Neuronal stem cell (in vitro differentiated cells): Measurements from ENCODE around the gene CDKL4.

Source experiments
- DNase-seq: peaks from one replicate; pipeline ENCODE4 v3.0.0-alpha.2; 2013; ENCODE audit warnings: low spot score
- H2AFZ ChIP-seq: one replicate; pipeline ENCODE4 v1.6.1; 2013; ENCODE audit warnings: mild to moderate bottlenecking, low read length, inconsistent platforms
- H2AK5ac ChIP-seq: 2 replicates; pipeline ENCODE4 v1.6.1; 2013; ENCODE audit warnings: low read depth, mild to moderate bottlenecking, inconsistent platforms, low read length, moderate library complexity, mixed read lengths
- H2BK120ac ChIP-seq: 2 replicates; pipeline ENCODE4 v1.6.1; 2013; ENCODE audit warnings: low read depth, mild to moderate bottlenecking, inconsistent platforms, low read length, moderate library complexity, mixed read lengths
- H2BK12ac ChIP-seq: one replicate; pipeline ENCODE4 v1.6.1; 2013; ENCODE audit warnings: low read length, inconsistent platforms
- H2BK15ac ChIP-seq: 2 replicates; pipeline ENCODE4 v1.6.1; 2013; ENCODE audit warnings: mild to moderate bottlenecking, low read length, inconsistent platforms, mixed read lengths
- H2BK5ac ChIP-seq: one replicate; pipeline ENCODE4 v1.6.1; 2013; ENCODE audit warnings: inconsistent platforms, mild to moderate bottlenecking, low read length, moderate library complexity
- H3K14ac ChIP-seq: one replicate; pipeline ENCODE4 v1.6.1; 2013; ENCODE audit warnings: low read length, inconsistent platforms
- H3K18ac ChIP-seq: 2 replicates; pipeline ENCODE4 v1.6.1; 2013; ENCODE audit warnings: low read length, inconsistent platforms
- H3K23ac ChIP-seq: 2 replicates; pipeline ENCODE4 v1.6.1; 2013; ENCODE audit warnings: low read depth, mild to moderate bottlenecking, mixed read lengths, low read length, inconsistent platforms; ENCODE audit not compliant: poor library complexity
- H3K27ac ChIP-seq: replicated peaks from 3 replicates; pipeline ENCODE4 v1.5.1; 2013; ENCODE audit warnings: low read length, inconsistent platforms
- H3K27me3 ChIP-seq, 3 experiments: 2 replicates each; pipeline ENCODE4 v1.6.1; 2013; ENCODE audit warnings: low read length in 3 of 3, mild to moderate bottlenecking in 2 of 3, inconsistent platforms in 1 of 3, low read depth in 1 of 3, mixed read lengths in 1 of 3, moderate library complexity in 1 of 3; ENCODE audit not compliant: control insufficient read depth in 3 of 3, insufficient read depth in 3 of 3
- H3K36me3 ChIP-seq, 2 donors: replicated peaks in 1 of 2; 2 replicates each; pipeline ENCODE4 v1.6.1; 2013; ENCODE audit warnings: low read length in 2 of 2; ENCODE audit not compliant: control insufficient read depth in 2 of 2, insufficient read depth in 2 of 2
- H3K4ac ChIP-seq: 2 replicates; pipeline ENCODE4 v1.6.1; 2013; ENCODE audit warnings: inconsistent platforms, mild to moderate bottlenecking, low read length, moderate library complexity
- H3K4me1 ChIP-seq, 2 donors: 1 replicate in 1 of 2; 2 replicates in 1 of 2; pipeline ENCODE4 v1.6.1; 2013; ENCODE audit warnings: low read length in 2 of 2, low read depth in 1 of 2; ENCODE audit not compliant: control insufficient read depth in 2 of 2, insufficient read depth in 1 of 2
- H3K4me2 ChIP-seq: one replicate; pipeline ENCODE4 v1.6.1; 2013; ENCODE audit warnings: mild to moderate bottlenecking, low read length, inconsistent platforms; ENCODE audit not compliant: insufficient read depth, poor library complexity, severe bottlenecking
- H3K4me3 ChIP-seq, 2 donors: 2 replicates each; pipeline ENCODE4 v1.5.1; 2013; ENCODE audit warnings: low read length in 2 of 2, mild to moderate bottlenecking in 2 of 2, inconsistent platforms in 1 of 2, moderate library complexity in 1 of 2
- H3K79me1 ChIP-seq: one replicate; pipeline ENCODE4 v1.6.1; 2013; ENCODE audit warnings: low read depth, mild to moderate bottlenecking, inconsistent platforms, low read length, moderate library complexity
- H3K9ac ChIP-seq: one replicate; pipeline ENCODE4 v1.6.1; 2013; ENCODE audit warnings: mild to moderate bottlenecking, low read depth, low read length, inconsistent platforms; ENCODE audit not compliant: poor library complexity
- H3K9me3 ChIP-seq, 2 donors: replicated peaks in 1 of 2; 2 replicates each; pipeline versions ENCODE3 to v1.6.1; 2013; ENCODE audit warnings: low read length in 2 of 2, mild to moderate bottlenecking in 2 of 2, inconsistent platforms in 1 of 2, low read depth in 1 of 2, mixed read lengths in 1 of 2, moderate library complexity in 1 of 2; ENCODE audit not compliant: control insufficient read depth in 2 of 2, insufficient read depth in 1 of 2
- H4K8ac ChIP-seq: one replicate; pipeline ENCODE4 v1.6.1; 2013; ENCODE audit warnings: low read depth, mild to moderate bottlenecking, inconsistent platforms, low read length, moderate library complexity
- H4K91ac ChIP-seq: one replicate; pipeline ENCODE4 v1.6.1; 2013; ENCODE audit warnings: low read length, low read depth, mild to moderate bottlenecking, inconsistent platforms; ENCODE audit not compliant: poor library complexity
- WGBS, 2 donors: extraction: QIAGEN DNeasy Blood & Tissue Kit; methylation state at CpG; one replicate each; pipeline ENCODE4 v1.1.7; 2013; ENCODE audit warnings: missing lambda C conversion rate in 2 of 2, mixed read lengths in 1 of 2; ENCODE audit not compliant: insufficient read length in 2 of 2, insufficient replicate concordance in 1 of 2; ENCODE audit errors: extremely low coverage in 2 of 2; 5-methylcytosine and 5-hydroxymethylcytosine counted together

The CDKL4 gene

DNA sequence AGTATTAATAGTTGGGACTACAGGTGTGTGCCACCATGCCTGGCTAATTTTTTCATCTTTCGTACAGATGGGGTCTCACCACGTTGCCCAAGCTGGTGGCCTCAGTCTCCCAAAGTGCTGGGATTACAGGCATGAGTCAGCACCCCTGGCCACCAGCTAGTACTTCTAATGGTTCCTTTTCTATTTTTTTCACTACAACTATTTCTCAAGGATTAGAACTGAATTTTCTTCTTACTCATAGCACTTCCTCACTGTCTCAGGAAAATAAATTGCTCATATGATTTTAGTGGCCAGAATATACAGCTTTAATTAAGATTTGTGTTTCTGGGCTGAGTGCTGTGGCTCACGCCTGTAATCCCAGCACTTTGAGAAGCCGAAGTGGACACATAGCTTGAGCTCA, 79.7 kb downstream of the CDKL4 start:
- no peak overlapping the region for H4K8ac ChIP-seq
- H3K36me3 ChIP-seq = no peaks in the 10 kb centered on the region
- H3K9me3 ChIP-seq = no peaks in the 10 kb centered on the region
- no peak overlapping the region for H2BK5ac ChIP-seq
- H3K18ac ChIP-seq = no peak overlapping the region
- H3K79me1 ChIP-seq = no peaks in the 10 kb centered on the region
- no peak for DNase-seq
- H3K27me3 ChIP-seq = peaks cover 0 to 2% (median 0%) of the 10 kb centered on the region in 3 experiments
- no peak overlapping the region for H2BK15ac ChIP-seq
- no peak overlapping the region for H3K4ac ChIP-seq
- no peak overlapping the region for H4K91ac ChIP-seq
- H2BK12ac ChIP-seq = no peak overlapping the region
- no peak overlapping the region for H2AK5ac ChIP-seq
- H3K9ac ChIP-seq = no peak overlapping the region
- H3K4me3 ChIP-seq = no peak overlapping the region
- WGBS, 2 donors = no CpG with 5 or more reads among the region's 4 CpGs
- no peak overlapping the region for H3K23ac ChIP-seq
- no peak overlapping the region for H3K4me2 ChIP-seq
- no peak overlapping the region for H2BK120ac ChIP-seq
- no peak overlapping the region for H3K14ac ChIP-seq
- H3K4me1 ChIP-seq = no peaks in the 10 kb centered on the region
- H3K27ac ChIP-seq = no peak overlapping the region
- no peak overlapping the region for H2AFZ ChIP-seq

DNA sequence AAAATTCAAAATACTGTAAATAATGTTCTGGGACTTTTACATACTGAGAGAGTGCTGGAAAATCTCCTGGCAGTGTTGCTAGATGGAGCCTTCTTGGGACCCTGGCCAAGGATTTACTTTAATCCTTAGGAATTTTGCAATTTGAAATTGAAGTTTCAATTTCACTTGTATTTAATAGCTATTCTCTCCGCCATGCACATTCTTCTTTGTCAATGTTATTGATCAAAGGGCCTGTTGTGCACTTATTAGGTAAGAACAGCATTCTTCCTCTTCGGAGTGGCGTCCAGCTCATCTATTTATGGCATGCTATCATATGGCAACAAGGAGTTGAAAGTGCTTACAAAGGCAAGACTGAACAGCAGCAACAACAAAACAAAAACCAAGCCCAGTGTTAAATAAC, 82.8 kb downstream of the CDKL4 start:
- Histone ChIP-seq H3K36me3 (no peaks in the 10 kb centered on the region), H3K4me1 (no peaks in the 10 kb centered on the region), H3K4ac (no peak overlapping the region), H3K23ac (no peak overlapping the region), H2BK12ac (no peak overlapping the region), H3K79me1 (no peaks in the 10 kb centered on the region), H2BK120ac (no peak overlapping the region), H4K91ac (no peak overlapping the region), H2BK5ac (no peak overlapping the region), H3K9me3 (no peaks in the 10 kb centered on the region), H2AFZ (no peak overlapping the region), H3K9ac (no peak overlapping the region), H3K18ac (no peak overlapping the region), H3K27me3 (no peaks in the 10 kb centered on the region), H3K4me2 (no peak overlapping the region), H3K27ac (no peak overlapping the region), H2AK5ac (no peak overlapping the region), H2BK15ac (no peak overlapping the region), H3K4me3 (no peak overlapping the region), H3K14ac (no peak overlapping the region), H4K8ac (no peak overlapping the region)
- WGBS, 2 donors = no CpG with 5 or more reads among the region's 3 CpGs
- no peak for DNase-seq

DNA sequence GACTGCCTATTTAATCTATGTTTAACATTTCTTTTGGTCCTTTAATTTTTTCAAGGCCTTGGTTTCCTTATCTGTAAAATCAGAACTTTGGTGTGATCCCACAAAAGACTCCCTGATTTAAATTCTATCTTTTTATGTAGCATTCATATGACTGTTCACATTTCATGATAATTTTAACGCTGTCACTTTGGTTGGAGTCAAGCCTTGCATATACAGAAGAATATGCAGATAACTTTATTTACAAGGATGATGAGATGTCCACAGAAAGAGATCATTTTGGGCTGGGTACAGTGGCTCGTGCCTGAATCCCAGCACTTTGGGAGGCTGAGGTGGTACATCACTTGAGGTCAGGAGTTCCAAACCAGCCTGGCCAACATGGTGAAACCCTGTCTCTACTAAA, 84.5 kb downstream of the CDKL4 start:
- Histone ChIP-seq H3K36me3 (no peaks in the 10 kb centered on the region), H2AK5ac (no peak overlapping the region), H3K18ac (no peak overlapping the region), H2BK12ac (no peak overlapping the region), H3K9me3 (no peaks in the 10 kb centered on the region), H3K9ac (no peak overlapping the region), H3K23ac (no peak overlapping the region), H3K4me1 (no peaks in the 10 kb centered on the region), H3K14ac (no peak overlapping the region), H4K8ac (no peak overlapping the region), H3K27ac (no peak overlapping the region), H2BK5ac (no peak overlapping the region), H2BK15ac (no peak overlapping the region), H3K27me3 (no peaks in the 10 kb centered on the region), H3K4ac (no peak overlapping the region), H3K79me1 (no peaks in the 10 kb centered on the region), H3K4me3 (no peak overlapping the region), H3K4me2 (no peak overlapping the region), H2BK120ac (no peak overlapping the region), H4K91ac (no peak overlapping the region), H2AFZ (no peak overlapping the region)
- WGBS, 2 donors = no CpG with 5 or more reads among the region's 2 CpGs
- no peak for DNase-seq

DNA sequence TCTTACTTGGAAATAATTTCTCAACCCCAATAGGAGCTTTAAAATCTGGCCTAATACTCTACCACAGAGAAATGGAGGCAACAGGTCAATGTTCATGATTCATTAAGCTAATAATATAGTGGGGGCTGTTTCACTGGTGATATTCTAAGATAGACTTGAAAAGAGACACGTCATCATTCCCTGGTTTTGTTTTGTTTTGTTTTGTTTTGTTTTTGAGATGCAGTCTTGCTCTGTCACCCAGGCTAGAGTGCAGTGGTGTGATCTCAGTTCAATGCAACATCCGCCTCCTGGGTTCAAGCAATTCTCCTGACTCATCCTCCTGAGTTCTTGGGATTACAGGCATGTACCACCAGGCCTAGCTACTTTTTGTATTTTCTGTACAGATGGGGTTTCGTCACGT, 85.4 kb downstream of the CDKL4 start:
- no peaks in the 10 kb centered on the region for H3K36me3 ChIP-seq
- H2AK5ac ChIP-seq = no peak overlapping the region
- H3K4me2 ChIP-seq = no peak overlapping the region
- H4K8ac ChIP-seq = no peak overlapping the region
- no peak overlapping the region for H3K18ac ChIP-seq
- H2BK5ac ChIP-seq = no peak overlapping the region
- H2BK120ac ChIP-seq = no peak overlapping the region
- no peak overlapping the region for H3K14ac ChIP-seq
- H3K4me3 ChIP-seq = no peak overlapping the region
- H4K91ac ChIP-seq = no peak overlapping the region
- H3K23ac ChIP-seq = no peak overlapping the region
- DNase-seq = no peak
- H3K27ac ChIP-seq = no peak overlapping the region
- H2BK12ac ChIP-seq = no peak overlapping the region
- H2BK15ac ChIP-seq = no peak overlapping the region
- H3K4me1 ChIP-seq = no peaks in the 10 kb centered on the region
- H3K79me1 ChIP-seq = no peaks in the 10 kb centered on the region
- H3K9me3 ChIP-seq = no peaks in the 10 kb centered on the region
- H2AFZ ChIP-seq = no peak overlapping the region
- no CpG with 5 or more reads among the region's 4 CpGs for WGBS, 2 donors
- no peak overlapping the region for H3K9ac ChIP-seq
- H3K27me3 ChIP-seq = no peaks in the 10 kb centered on the region
- no peak overlapping the region for H3K4ac ChIP-seq
